ENCODE results near the gene DBR1. TPM values are rescaled to one million over a fixed set of nuclear protein-coding genes. Genes with fewer than 3 reads are reported as not detected.
"Not testable (repeated sequence)": the region's sequence is repeated elsewhere in the genome, so short reads cannot be mapped to it uniquely, and the experiment has no call there.

The DBR1 gene
- total RNA-seq, 1 donor from 2014 or later: 17.3 TPM

DNA sequence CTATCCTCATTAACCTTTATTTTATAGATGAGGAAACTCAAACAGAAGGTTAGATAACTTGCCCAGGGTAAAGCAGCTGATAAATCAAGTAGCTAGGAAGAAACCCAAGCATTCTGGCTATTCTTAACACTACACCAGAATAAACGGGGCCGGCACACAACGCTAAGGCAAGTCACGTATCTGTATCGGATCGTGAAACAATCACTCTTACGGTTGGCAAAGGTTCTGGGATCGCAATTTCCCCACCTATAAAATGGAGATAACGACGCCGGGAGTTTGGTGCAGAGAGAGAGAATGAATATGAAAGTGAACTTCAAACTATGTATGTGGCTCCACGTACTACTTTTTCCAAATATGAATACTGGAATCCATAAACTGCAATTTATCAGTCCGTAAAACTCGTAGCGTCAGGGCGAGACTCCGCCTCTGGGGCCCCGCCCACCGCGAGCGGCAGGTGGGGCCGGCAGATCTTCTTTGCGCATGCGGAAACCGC is 12.1 kb upstream of the DBR1 start:
- DNase-seq (ENCODE audit: low spot score): peak; percentile 90

DNA sequence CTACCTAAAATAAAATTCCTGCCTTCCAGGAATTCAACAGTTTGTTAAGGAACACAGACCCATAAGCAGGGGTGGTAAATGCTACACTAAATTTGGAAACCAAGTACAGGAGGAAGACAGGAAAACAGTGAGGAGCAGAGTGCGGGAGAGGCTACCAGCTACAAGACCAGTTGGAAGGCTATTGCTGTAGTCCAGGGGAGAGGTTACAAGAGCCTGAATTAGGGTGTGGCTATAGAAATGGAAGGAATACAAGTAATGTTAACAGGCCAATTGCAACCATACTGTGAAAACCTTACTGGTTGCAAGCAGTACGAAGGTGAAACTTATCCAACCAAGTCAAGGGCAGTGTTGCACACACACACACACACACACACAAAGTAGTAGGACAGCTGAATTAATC is 11.5 kb upstream of the DBR1 start:
- DNase-seq (ENCODE audit: low spot score): no peak

- DNase-seq (ENCODE audit: low spot score): no peak
Observed at GRCh38 chr3:138184994-138185393, 10.3 kb upstream of the DBR1 start.

DNA sequence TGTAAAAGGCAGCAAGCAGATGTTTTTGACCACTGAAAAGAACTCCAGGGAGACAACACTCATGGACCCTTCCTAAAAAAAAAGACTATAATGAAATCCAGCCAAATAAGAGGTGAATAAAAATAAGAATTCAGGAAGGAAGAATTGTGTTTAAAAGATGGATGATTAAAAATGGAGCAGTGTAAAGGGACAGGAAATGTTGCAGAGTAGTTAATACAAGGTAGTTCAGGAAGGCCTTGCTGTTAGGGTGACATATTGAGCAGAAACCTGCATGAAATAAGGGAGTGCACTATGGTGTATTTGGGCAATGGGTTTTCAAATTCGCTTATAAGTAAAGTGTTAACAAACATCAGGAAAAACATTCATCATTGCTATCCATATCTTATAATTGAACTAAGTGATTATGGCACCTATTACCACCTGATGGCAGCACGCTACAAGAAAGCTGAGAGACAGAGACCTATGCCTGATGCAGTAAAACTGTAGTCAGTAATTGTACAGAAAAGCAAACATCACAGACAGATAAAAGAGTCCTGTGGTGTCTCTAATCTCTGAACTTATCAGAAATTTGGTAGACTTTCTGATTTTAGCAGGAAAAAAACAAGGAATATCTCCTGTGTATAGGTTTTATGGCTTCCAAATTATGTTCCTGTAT is 5.8 kb upstream of the DBR1 start:
- DNase-seq (ENCODE audit: low spot score): no peak

DNA sequence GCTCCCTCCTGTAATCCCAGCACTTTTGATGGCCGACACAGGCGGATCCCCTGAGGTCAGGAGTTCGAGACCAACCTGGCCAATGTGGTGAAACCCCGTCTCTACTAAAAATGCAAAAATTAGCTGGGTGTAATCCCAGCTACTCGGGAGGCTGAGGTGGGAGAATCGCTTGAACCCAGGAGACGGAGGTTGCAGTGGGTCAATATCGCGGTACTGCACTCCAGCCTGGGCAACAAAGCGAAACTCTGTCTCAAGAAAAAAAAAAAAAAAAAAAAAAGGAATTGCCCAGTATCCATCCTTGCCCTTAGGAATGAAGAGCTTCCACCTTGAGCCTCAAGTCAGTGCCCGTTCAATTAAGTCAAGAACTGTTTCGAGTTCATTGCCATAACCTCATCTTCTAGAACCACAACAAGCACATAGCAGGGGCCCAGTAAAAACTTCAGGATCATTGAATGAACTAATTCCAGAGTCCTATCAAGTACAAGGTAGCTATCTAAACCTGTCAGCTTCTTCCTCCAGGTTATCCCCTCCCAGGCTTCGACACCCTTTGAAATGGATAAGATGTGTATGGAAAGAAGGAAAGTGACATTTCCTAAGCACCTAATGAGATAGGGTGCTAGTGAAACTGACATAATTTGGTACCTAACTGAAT is 826 bp downstream of the DBR1 start:
- no peak for DNase-seq (ENCODE audit: low spot score)

DNA sequence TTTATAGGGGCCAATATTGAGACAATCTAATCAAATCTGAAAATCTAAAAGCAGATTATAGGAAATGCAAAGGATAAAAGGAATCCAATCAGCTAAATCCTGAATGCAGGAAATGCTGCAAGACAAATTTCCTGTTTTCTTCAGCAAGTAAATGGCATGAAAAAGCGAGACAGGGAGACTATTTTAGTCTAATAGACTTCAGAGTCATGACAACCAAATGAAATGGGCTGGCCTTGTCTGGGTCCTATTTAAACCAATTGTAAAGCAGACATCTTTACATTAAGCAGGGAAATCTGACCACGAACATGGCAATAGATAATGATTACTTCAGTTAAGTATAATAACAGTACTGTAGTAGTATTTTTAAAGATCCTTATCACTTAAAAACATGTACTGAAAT is 2.1 kb downstream of the DBR1 start:
- no peak for DNase-seq (ENCODE audit: low spot score)

DNA sequence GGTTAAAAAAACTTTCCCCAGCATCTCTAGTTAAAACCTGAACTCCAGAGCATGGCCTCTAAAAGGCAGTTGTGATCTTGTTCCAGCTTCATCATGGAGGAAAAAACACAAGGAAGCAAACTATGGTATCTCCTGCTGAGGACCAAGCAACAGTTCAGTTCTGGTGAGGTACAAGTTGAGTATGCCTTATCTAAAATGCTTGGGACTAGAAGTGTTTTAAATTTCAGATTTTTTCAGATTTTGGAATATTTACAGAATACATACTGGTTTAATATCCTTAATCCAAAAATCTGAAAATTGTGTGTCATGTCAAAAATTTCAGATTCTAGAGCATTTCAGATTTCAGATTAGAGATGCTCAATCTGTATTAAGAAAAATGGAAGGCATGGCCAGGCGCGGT is 9.7 kb downstream of the DBR1 start:
- DNase-seq (ENCODE audit: low spot score): no peak

DNA sequence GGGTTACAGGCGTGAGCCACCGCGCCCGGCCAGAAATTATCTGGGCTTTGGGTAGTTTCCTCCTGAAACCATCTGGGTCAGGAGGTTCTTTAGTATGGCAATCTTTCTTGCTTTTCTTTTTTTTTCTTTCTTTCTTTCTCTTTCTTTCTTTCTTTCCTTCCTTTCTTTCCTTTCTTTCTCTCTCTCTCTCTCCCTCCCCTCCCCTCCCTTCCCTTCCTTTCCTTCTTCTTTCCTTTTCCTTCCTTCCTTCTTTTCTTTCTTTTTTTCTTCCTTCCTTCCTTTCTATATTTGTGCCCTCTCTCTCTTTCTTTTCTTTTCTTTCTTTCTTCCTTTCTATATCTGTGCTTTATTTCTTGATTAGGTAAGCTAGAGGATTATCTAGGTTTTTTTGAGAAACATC is 17.0 kb downstream of the DBR1 start:
- no peak for DNase-seq (ENCODE audit: low spot score)

- no peak for DNase-seq (ENCODE audit: low spot score)
Observed at GRCh38 chr3:138154534-138154933, 20.2 kb downstream of the DBR1 start.

DNA sequence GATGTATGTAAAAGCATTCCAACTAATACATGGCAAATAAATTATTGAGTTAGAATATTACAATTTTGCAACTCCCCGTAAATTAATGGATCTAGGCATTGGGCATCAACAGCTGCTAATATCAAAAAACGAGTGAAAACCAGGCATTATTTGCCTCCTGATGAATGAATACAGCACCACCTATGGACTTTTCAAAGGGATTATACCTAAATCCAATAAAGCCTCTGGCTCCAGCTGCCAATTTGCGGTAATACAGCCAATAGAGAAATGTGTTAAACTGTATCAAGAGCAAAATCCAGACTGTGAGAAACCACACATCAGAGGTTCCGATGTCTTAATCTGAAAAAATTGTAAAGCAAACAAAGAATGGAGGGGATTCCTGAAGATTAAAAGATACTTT is 26.2 kb downstream of the DBR1 start:
- DNase-seq (ENCODE audit: low spot score): no peak

GRCh38 chr3:138142181-138142580 is 32.5 kb downstream of the DBR1 start:
- not testable (repeated sequence) for DNase-seq (ENCODE audit: low spot score)

DNA sequence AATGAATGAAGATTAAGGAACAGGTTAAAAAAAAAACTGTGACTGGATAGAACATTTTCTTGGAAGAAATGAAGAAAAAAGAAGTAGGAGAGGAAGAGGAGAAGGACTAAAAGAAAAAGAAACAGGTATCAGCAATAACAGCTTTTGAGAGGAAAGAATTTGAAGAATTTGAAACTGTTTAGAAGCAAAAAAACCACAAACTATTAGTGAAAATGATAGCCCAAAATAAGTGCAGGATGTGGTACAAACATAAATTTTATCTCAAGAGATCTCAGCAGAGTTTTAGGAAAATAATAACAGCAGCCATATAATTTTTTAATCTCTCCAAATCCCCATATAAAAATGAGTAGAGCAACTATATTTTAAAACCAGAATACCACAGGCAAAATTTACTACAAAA is 33.8 kb downstream of the DBR1 start:
- no peak for DNase-seq (ENCODE audit: low spot score)

DNA sequence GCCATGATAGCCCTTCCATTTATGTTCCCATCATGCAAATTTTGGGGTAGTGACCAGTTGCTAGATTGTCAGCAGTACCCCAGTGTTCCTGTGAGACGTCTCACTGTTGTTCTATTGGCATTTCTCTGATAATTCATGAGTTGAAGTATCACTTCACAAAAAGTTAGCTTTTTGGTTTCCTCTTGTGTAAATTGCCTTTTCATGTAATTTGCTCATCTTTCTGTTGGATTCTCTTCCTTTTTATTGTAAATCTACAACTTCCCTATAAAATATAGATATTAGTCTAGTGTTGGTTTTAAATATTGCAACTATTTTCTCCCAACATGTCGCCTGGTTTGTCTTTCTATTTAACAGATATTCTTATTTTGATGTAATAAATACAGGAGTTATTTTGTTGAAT is 35.0 kb downstream of the DBR1 start:
- DNase-seq (ENCODE audit: low spot score): no peak

DNA sequence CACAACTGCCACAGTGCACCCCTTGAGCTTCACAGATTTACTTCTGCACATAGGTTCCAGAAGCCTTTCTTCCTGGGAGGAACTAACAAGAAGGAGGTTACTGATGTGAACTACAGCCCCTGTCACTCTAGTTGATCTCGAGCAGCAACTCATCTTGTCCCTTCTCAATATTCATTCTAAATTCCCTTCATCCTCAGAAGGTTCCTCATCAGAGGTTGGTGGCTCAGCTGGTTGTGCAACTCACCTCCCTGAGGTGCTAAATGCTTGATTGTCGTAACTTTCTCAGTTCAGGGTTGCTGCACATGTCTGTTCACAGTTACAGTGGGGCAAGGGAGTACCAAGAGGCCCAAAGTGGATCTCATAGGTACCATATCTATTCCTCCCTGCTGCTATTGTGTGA is 36.9 kb downstream of the DBR1 start:
- DNase-seq (ENCODE audit: low spot score): no peak

- no peak for DNase-seq (ENCODE audit: low spot score)
Observed at GRCh38 chr3:138136201-138136600, 38.5 kb downstream of the DBR1 start.

DNA sequence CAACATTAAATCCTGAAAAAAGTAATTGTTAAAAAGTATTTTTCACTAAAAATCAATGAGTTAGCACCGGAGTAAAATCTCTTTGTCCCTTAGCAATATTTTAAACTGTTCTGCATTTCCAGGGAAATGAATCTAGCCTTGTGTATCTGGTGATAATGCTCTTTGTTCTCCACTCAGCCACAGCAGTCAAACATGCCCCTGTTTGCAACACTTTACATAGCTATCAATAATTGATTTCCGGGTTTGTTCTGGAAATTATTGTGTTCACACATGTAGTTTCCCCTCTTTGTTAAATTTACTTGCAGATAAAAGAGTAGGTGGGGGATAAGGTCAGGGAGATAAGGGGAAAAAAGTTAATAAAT is 38.9 kb downstream of the DBR1 start:
- no peak for DNase-seq (ENCODE audit: low spot score)

DNA sequence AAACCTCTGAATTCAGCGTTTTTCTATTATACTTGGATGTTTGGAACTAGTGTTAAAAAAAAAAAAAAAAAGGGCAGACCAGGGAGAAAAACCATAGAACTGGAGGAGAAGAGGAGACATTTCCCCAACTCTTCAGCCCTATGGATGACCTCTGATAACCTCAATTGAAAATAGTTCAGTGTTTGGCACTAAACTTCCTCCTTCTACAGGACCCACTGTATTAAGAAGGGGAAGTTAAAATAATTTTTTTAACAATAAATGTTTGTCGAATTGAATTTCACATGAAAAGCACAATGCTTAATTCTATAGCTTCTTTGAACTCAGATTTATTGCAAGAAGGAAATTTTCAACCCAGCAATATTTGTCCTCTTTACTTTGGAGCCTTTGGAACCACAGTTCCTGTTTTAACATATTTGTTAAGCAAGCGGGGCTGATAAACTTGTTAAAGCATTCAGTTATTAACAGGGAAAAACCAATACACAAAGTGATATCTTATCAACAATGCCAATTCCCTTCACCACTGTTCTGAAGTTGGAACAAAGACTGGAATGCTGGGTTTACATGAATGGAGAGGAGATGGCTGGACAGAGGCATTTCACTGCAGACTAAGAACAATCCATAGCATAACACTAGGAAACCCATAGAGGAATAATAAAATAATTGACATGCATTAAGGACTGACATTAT is 39.4 kb downstream of the DBR1 start:
- no peak for DNase-seq (ENCODE audit: low spot score)

DNA sequence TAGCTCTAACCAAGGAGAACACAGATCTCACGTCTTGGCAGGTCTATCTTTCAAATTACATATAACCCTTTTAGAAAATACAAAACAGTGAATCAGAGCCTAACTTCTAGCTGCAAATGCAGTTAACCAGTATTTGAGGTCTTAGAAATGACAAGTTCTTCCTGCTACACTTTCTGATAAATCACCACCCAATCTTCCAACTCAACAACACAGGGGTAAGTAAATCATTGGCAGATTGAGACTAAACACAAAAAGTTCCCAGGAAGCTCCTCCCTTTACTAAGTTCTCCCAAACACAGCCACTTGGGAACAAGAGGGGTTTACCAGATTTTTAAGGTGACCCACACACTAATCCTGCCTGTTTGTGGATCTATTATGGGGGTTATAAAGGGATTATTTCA is 42.5 kb downstream of the DBR1 start, which contains the start of gene A4GNT:
TSS of gene A4GNT (minus strand) at position 152 of the 400 bp plus-strand sequence. CDS start 1,134 bp downstream, outside the sequence.
- DNase-seq (ENCODE audit: low spot score): no peak

DNA sequence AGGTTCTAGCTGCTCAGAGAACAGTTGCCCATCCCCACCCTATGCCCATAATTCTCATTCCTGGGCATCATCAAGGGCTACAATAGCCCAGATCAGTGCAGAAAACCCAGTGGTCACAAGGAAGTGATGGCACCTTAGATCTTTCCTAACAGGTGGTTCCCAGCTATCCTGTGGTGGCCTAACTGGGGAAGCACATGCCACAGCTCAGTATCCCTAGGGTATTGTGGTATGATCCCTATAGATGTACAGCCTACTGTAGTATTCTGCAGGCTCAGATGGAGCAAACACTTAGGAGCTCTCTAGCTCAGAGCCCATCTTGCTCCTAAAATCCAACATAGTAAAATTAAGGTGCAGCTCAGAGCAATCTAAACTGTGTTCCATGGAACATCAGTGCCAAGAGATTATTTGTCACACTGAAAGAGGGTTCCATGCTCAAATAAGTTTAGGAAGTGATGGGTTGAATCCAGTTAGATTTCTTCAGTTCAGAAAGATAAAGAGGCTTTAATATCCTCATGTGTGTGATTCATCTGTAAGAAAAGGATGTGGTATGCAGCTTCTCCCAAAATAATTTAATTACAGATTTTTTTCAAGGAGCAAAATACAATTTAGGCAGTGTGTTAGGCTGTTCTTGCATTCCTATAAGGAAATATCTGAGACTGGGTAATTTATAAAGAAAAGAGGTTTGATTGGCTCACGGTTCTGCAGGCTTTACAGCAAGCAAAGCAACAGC is 46.9 kb downstream of the DBR1 start:
- no peak for DNase-seq (ENCODE audit: low spot score)

DNA sequence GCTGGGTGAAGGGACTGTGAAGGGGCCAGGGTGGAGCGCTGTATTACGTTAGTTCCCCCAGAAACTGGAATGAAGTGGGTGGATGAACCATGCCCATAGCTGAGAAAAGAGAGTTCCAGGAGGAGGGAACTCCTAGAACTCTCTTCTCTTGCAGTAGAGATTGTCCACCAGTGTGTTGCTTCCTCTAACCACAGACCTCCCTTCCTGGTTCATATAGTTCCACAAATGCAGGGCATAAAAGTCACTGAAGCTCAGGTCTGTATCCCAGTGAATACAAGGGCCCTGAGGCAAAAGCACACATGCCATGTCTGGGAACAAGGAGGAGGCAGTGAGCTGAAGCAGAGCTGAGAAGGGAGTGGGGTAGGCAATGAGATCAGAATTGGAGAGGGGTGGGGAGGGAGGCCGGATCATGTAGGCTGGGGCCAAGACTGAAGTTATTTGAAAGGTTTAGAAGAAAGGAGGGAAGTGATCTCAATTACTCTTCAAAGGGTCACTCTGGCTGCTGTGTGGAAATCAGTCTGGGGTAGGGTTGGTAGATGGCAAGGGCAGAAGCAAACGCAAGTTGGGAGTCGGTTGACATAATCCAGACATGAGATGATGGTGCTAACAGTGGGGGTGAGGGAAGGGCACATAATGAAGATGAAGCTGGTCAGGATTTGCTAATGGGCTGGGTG is 49.0 kb downstream of the DBR1 start:
- no peak for DNase-seq (ENCODE audit: low spot score)

- DNase-seq (ENCODE audit: low spot score): no peak
Observed at GRCh38 chr3:138124706-138125355, 49.9 kb downstream of the DBR1 start.

Data from ureter (tissue), 1 donor.